ENCODE results near the gene DUSP22.

The DUSP22 gene

GRCh38 chr6:346386-347030 is 54.2 kb downstream of the DUSP22 start:
- DNase-seq (ENCODE audit: low read depth) = no peak
- H3K4me3 ChIP-seq (ENCODE audit: low read depth, low read length) = no peak overlapping the region
- no peak for TF ChIP-seq CTCF (IDR thresholded peaks at IDR 0.05; ENCODE audit: insufficient read depth, low read depth, low read length, missing control alignments)

- DNase-seq (ENCODE audit: low read depth) = peak; percentile 68
- TF ChIP-seq CTCF (IDR thresholded peaks at IDR 0.05; ENCODE audit: insufficient read depth, low read depth, low read length, missing control alignments) = no peak
- no peak overlapping the region for H3K4me3 ChIP-seq (ENCODE audit: low read depth, low read length)
These were observed 54.9 kb downstream of the DUSP22 start for GRCh38 chr6:347232-347631.

- no peak overlapping the region for H3K4me3 ChIP-seq (ENCODE audit: low read depth, low read length)
- TF ChIP-seq CTCF (IDR thresholded peaks at IDR 0.05; ENCODE audit: insufficient read depth, low read depth, low read length, missing control alignments) = no peak
- DNase-seq (ENCODE audit: low read depth) = no peak
These were observed 55.9 kb downstream of the DUSP22 start for GRCh38 chr6:347951-348859.

- no peak for TF ChIP-seq CTCF (IDR thresholded peaks at IDR 0.05; ENCODE audit: insufficient read depth, low read depth, low read length, missing control alignments)
- no peak for DNase-seq (ENCODE audit: low read depth)
- no peak overlapping the region for H3K4me3 ChIP-seq (ENCODE audit: low read depth, low read length)
These were observed 56.6 kb downstream of the DUSP22 start for GRCh38 chr6:348860-349396.

GRCh38 chr6:349491-349921 is 57.2 kb downstream of the DUSP22 start:
- no peak for DNase-seq (ENCODE audit: low read depth)
- no peak for TF ChIP-seq CTCF (IDR thresholded peaks at IDR 0.05; ENCODE audit: insufficient read depth, low read depth, low read length, missing control alignments)
- no peak overlapping the region for H3K4me3 ChIP-seq (ENCODE audit: low read depth, low read length)

GRCh38 chr6:350371-350770 is 58.1 kb downstream of the DUSP22 start:
- H3K4me3 ChIP-seq (ENCODE audit: low read depth, low read length) = no peak overlapping the region
- no peak for TF ChIP-seq CTCF (IDR thresholded peaks at IDR 0.05; ENCODE audit: insufficient read depth, low read depth, low read length, missing control alignments)
- DNase-seq (ENCODE audit: low read depth) = no peak
